ENCODE measurements around the gene SCARB1. TPM values are rescaled to one million over a fixed set of nuclear protein-coding genes. Genes with fewer than 3 reads are reported as not detected.

The SCARB1 gene
- total RNA-seq, 1 experiment from 2014 or later: 359 TPM

DNA sequence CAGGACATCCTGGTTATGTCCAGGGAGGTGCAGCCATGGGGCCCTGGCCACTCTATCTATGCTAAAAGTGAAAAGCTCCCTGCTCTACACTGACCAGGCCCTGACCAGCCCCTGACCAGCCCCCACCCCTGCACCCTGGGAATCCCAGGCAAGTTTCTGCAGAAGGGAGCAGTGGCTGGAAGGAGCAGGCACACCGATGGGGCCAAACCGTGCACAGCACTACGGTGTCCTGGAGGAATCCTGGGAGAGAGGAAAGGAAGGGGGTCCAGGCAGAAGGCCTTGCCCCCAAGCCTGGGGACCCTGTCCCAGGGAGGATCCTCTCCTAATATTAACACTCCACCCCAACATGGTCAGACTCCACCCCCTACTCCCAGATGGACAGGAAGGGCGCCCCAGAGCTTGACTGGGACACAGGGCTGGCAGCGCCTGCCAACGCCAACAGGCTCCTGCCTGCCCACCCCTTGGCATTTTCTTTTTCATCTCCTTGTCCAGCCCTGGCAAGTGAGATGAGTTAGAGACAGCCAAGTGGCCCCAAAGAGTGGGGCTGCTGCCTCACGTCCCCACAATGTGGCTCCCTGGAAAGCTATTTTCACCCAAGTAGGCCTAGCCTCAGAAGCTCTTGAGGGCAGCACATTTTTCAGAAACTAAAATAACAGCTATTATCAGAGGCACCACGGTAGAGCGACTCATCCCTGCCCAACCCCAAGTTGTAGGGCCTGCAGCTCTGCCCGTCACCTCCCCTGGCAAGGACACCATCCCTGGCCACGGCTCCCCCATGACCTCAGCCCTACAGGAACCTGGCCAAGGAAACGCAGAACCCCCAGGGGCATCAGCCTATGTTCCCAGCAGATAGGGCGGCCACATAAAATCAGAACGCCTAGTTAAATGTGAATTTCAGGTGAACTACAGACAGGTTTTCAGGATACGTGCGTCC lies 82.6 kb downstream of the SCARB1 start:
- TF ChIP-seq SIN3A (IDR thresholded peaks at IDR 0.05; ENCODE audit: borderline replicate concordance, insufficient read depth, low read depth, low read length): no peak
- TF ChIP-seq TCF7L2 (IDR thresholded peaks at IDR 0.05; ENCODE audit: low read depth, low read length): no peak
- no peak for TF ChIP-seq POLR2AphosphoS5 (IDR thresholded peaks at IDR 0.05; ENCODE audit: low read depth, low read length)
- TF ChIP-seq, protein P1, sequence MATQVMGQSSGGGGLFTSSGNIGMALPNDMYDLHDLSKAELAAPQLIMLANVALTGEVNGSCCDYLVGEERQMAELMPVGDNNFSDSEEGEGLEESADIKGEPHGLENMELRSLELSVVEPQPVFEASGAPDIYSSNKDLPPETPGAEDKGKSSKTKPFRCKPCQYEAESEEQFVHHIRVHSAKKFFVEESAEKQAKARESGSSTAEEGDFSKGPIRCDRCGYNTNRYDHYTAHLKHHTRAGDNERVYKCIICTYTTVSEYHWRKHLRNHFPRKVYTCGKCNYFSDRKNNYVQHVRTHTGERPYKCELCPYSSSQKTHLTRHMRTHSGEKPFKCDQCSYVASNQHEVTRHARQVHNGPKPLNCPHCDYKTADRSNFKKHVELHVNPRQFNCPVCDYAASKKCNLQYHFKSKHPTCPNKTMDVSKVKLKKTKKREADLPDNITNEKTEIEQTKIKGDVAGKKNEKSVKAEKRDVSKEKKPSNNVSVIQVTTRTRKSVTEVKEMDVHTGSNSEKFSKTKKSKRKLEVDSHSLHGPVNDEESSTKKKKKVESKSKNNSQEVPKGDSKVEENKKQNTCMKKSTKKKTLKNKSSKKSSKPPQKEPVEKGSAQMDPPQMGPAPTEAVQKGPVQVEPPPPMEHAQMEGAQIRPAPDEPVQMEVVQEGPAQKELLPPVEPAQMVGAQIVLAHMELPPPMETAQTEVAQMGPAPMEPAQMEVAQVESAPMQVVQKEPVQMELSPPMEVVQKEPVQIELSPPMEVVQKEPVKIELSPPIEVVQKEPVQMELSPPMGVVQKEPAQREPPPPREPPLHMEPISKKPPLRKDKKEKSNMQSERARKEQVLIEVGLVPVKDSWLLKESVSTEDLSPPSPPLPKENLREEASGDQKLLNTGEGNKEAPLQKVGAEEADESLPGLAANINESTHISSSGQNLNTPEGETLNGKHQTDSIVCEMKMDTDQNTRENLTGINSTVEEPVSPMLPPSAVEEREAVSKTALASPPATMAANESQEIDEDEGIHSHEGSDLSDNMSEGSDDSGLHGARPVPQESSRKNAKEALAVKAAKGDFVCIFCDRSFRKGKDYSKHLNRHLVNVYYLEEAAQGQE (IDR thresholded peaks at IDR 0.05; ENCODE audit: insufficient read depth in 1 of 2, low read depth in 2 of 2, low read length in 1 of 2): no peak
- TF ChIP-seq CTCF (IDR thresholded peaks at IDR 0.05): no peak
- in situ Hi-C loops (cut with HindIII; ENCODE audit: low pct_unique_long_range_greater_than_20kb, low sequenced_read_pairs): no loop called here
- H3K4me3 ChIP-seq (ENCODE audit: low read depth in 2 of 2, low read length in 2 of 2): no peak overlapping the region
- H3K27me3 ChIP-seq (ENCODE audit: control insufficient read depth, insufficient read depth, low read length): no peaks in the 10 kb centered on the region
- DNase-seq (ENCODE audit: low read depth, low spot score) (no peak), ATAC-seq (peak; percentile 9; the same call in 1 of the 2 replicates)
- no peaks in the 10 kb centered on the region for H3K4me1 ChIP-seq (ENCODE audit: control insufficient read depth, insufficient read depth, low read length)
- intact Hi-C loops (cut with micrococcal nuclease; ENCODE audit: unreplicated experiment): no loop called here
- no peak overlapping the region for H3K27ac ChIP-seq (ENCODE audit: low read length)
- H3K36me3 ChIP-seq (ENCODE audit: control insufficient read depth, insufficient read depth, low read length): peaks cover under 1% of the 10 kb centered on the region; the same call in 1 of the 2 replicates
- ChIA-PET CTCF (no interaction called here), POLR2A (no interaction called here)
- BruUV-seq (replicated peaks): TSS peak; percentile 15
- H3K9me3 ChIP-seq (ENCODE audit: control insufficient read depth, insufficient read depth, low read depth, low read length): no peaks in the 10 kb centered on the region

GRCh38 chr12:124780336-124780735 lies 83.3 kb downstream of the SCARB1 start:
- no peak for ATAC-seq
- POLR2A ChIA-PET: no interaction called here

More at GRCh38 chr12:124780336-124780735, 83.3 kb downstream of the SCARB1 start:
- H3K4me1 ChIP-seq (ENCODE audit: control insufficient read depth, insufficient read depth, low read length): no peaks in the 10 kb centered on the region
- BruUV-seq (replicated peaks): no TSS peak
- H3K27me3 ChIP-seq (ENCODE audit: control insufficient read depth, insufficient read depth, low read length): no peaks in the 10 kb centered on the region
- no peak overlapping the region for H3K27ac ChIP-seq (ENCODE audit: low read length)
- intact Hi-C loops (cut with micrococcal nuclease; ENCODE audit: unreplicated experiment) (no loop called here), in situ Hi-C loops (cut with HindIII; ENCODE audit: low pct_unique_long_range_greater_than_20kb, low sequenced_read_pairs) (no loop called here)
- no peak for DNase-seq (ENCODE audit: low read depth, low spot score)
- TF ChIP-seq POLR2AphosphoS5 (IDR thresholded peaks at IDR 0.05; ENCODE audit: low read depth, low read length): no peak
- no peak for TF ChIP-seq CTCF (IDR thresholded peaks at IDR 0.05)
- TF ChIP-seq TCF7L2 (IDR thresholded peaks at IDR 0.05; ENCODE audit: low read depth, low read length): no peak
- TF ChIP-seq, protein P1 (IDR thresholded peaks at IDR 0.05; ENCODE audit: insufficient read depth in 1 of 2, low read depth in 2 of 2, low read length in 1 of 2): no peak
- no peak for TF ChIP-seq SIN3A (IDR thresholded peaks at IDR 0.05; ENCODE audit: borderline replicate concordance, insufficient read depth, low read depth, low read length)
- H3K36me3 ChIP-seq (ENCODE audit: control insufficient read depth, insufficient read depth, low read length): no peaks in the 10 kb centered on the region
- H3K9me3 ChIP-seq (ENCODE audit: control insufficient read depth, insufficient read depth, low read depth, low read length): no peaks in the 10 kb centered on the region
- H3K4me3 ChIP-seq (ENCODE audit: low read depth in 2 of 2, low read length in 2 of 2): no peak overlapping the region
- CTCF ChIA-PET: no interaction called here

All from Panc1 (cell line).